Measurements from ENCODE around the gene GRB2.
"Not testable (repeated sequence)": the region's sequence is repeated elsewhere in the genome, so short reads cannot be mapped to it uniquely, and the experiment has no call there.

GRCh38 chr17:75379426-75379825 lies 26.1 kb downstream of the GRB2 start:
- TF ChIP-seq CTCF (conservative IDR thresholded peaks at IDR 0.05; ENCODE audit: low read length); EZH2phosphoT487 (IDR thresholded peaks at IDR 0.05; ENCODE audit: borderline replicate concordance, low read depth, low read length): not testable (repeated sequence)

Data from OCI-LY7 (cell line).